GM18517 (cell line): ENCODE measurements around the gene MYO1E.
A peak's percentile ranks its signal among the peaks of the same experiment; 100 is the strongest.
"Not testable (repeated sequence)": the region's sequence is repeated elsewhere in the genome, so short reads cannot be mapped to it uniquely, and the experiment has no call there.

ENCODE experiments used
- ATAC-seq: cut with Tn5 transposase; IDR thresholded peaks from one replicate; pipeline ENCODE4 v1.9.1; 2021; ENCODE audit warnings: mild to moderate bottlenecking, moderate library complexity; ENCODE audit not compliant: unreplicated experiment

Gene MYO1E

GRCh38 chr15:59353994-59354416 is 18.7 kb downstream of the MYO1E start:
- ATAC-seq: no peak

GRCh38 chr15:59352683-59353082 is 20.0 kb downstream of the MYO1E start:
- ATAC-seq: no peak

GRCh38 chr15:59352189-59352588 is 20.5 kb downstream of the MYO1E start:
- ATAC-seq: no peak

- ATAC-seq: no peak
Measured at GRCh38 chr15:59350421-59350732, 22.3 kb downstream of the MYO1E start.

- ATAC-seq: no peak
Measured at GRCh38 chr15:59349680-59350420, 22.8 kb downstream of the MYO1E start.

GRCh38 chr15:59347915-59348314 is 24.8 kb downstream of the MYO1E start:
- no peak for ATAC-seq

- ATAC-seq: no peak
Measured at GRCh38 chr15:59346951-59347350, 25.7 kb downstream of the MYO1E start.

GRCh38 chr15:59345326-59345725 is 27.3 kb downstream of the MYO1E start:
- no peak for ATAC-seq

- ATAC-seq: no peak
Measured at GRCh38 chr15:59344311-59344710, 28.4 kb downstream of the MYO1E start.

- no peak for ATAC-seq
Measured at GRCh38 chr15:59340325-59340724, 32.3 kb downstream of the MYO1E start.

- ATAC-seq: no peak
Measured at GRCh38 chr15:59339252-59339672, 33.4 kb downstream of the MYO1E start.

GRCh38 chr15:59338414-59338813 is 34.3 kb downstream of the MYO1E start:
- no peak for ATAC-seq

- not testable (repeated sequence) for ATAC-seq
Measured at GRCh38 chr15:59336725-59337124, 35.9 kb downstream of the MYO1E start.

GRCh38 chr15:59335207-59335786 is 37.4 kb downstream of the MYO1E start:
- ATAC-seq: no peak

- no peak for ATAC-seq
Measured at GRCh38 chr15:59334076-59334415, 38.6 kb downstream of the MYO1E start.

- no peak for ATAC-seq
Measured at GRCh38 chr15:59333401-59334075, 39.1 kb downstream of the MYO1E start.

- ATAC-seq: no peak
Measured at GRCh38 chr15:59332009-59332408, 40.7 kb downstream of the MYO1E start.

- no peak for ATAC-seq
Measured at GRCh38 chr15:59330649-59331048, 42.0 kb downstream of the MYO1E start.

- ATAC-seq: no peak
Measured at GRCh38 chr15:59329570-59330350, 42.9 kb downstream of the MYO1E start.

GRCh38 chr15:59329091-59329490 is 43.6 kb downstream of the MYO1E start:
- ATAC-seq: no peak

- peak; percentile 60 for ATAC-seq
Measured at GRCh38 chr15:59327942-59328341, 44.7 kb downstream of the MYO1E start.

GRCh38 chr15:59326856-59327255 is 45.8 kb downstream of the MYO1E start:
- no peak for ATAC-seq
